Calu3 (cell line): ENCODE measurements around the gene SIGLECL1. TPM values are rescaled to one million over a fixed set of nuclear protein-coding genes. Genes with fewer than 3 reads are reported as not detected.

Source experiments
- Bru-seq: library from RNA; stranded (reverse); fragments of 400-500 nt; gene quantifications from one replicate; lab custom pipeline; 2021; lab: Mats Ljungman, UMichigan
- BruChase-seq, 2 experiments: library from RNA; stranded (reverse); fragments of 400-500 nt; gene quantifications; one replicate each; lab custom pipeline; 2021; lab: Mats Ljungman, UMichigan
- BruUV-seq: library from RNA; stranded (reverse); fragments of 400-500 nt; replicated peaks from 2 replicates; lab custom pipeline; 2021; lab: Mats Ljungman, UMichigan
- CTCF ChIA-PET: fragments of 300-600 bp; sonication (Branson Sonifier 250); formaldehyde crosslinking; loops from one replicate; lab custom pipeline; 2022; ENCODE audit warnings: antibody characterized with exemption; lab: Charles Lee
- DNase-seq: peaks from one replicate; pipeline ENCODE4 v3.0.0; 2022
- H3K27ac Mint-ChIP-seq: one replicate; pipeline ENCODE4 v1.8.0; 2022; ENCODE audit warnings: mixed read lengths; ENCODE audit not compliant: unreplicated experiment
- H3K27me3 Mint-ChIP-seq: one replicate; pipeline ENCODE4 v1.8.0; 2022; ENCODE audit warnings: mixed read lengths; ENCODE audit not compliant: unreplicated experiment
- H3K36me3 Mint-ChIP-seq: one replicate; pipeline ENCODE4 v1.8.0; 2022; ENCODE audit warnings: mild to moderate bottlenecking, moderate library complexity, mixed read lengths; ENCODE audit not compliant: insufficient read depth, unreplicated experiment
- H3K4me1 Mint-ChIP-seq: one replicate; pipeline ENCODE4 v1.8.0; 2022; ENCODE audit warnings: mild to moderate bottlenecking, low read depth, mixed read lengths; ENCODE audit not compliant: unreplicated experiment
- H3K4me3 Mint-ChIP-seq: one replicate; pipeline ENCODE4 v1.8.0; 2022; ENCODE audit warnings: mild to moderate bottlenecking, low read depth, moderate library complexity, mixed read lengths; ENCODE audit not compliant: unreplicated experiment
- H3K9me3 Mint-ChIP-seq: one replicate; pipeline ENCODE4 v1.8.0; 2022; ENCODE audit warnings: low read depth, mixed read lengths; ENCODE audit not compliant: unreplicated experiment
- CTCF ChIP-seq: fragments of 200-600 bp; IDR thresholded peaks from one replicate; pipeline ENCODE4 v1.8.0; 2022; ENCODE audit warnings: antibody characterized with exemption; ENCODE audit not compliant: unreplicated experiment
- intact Hi-C: fragments of 100-400 bp; cut with micrococcal nuclease; formaldehyde crosslinking; loops from one replicate; pipeline ENCODE4 v1.10.0; 2022; ENCODE audit not compliant: unreplicated experiment
- long read RNA-seq: library from polyadenylated mRNA; stranded (forward); transcript quantifications from one replicate; pipeline ENCODE4 v2.0.0, GENCODE V29; 2022
- total RNA-seq: library from RNA; stranded (reverse); gene quantifications from 2 replicates; pipeline ENCODE4 v1.2.3, GENCODE V29; 2022

SIGLECL1 gene
- total RNA-seq, result not detected in 2 replicates
- percentile 7 among the genes with signal in this experiment for Bru-seq, nascent RNA
- percentile 7 among the genes with signal in this experiment for BruChase-seq, experiment 1, labeled RNA remaining after a 6-hour chase
- BruChase-seq, experiment 2, labeled RNA remaining after a 2-hour chase, result not detected
- long read RNA-seq, result 0 reads

GRCh38 chr19:51250786-51251467, at the start of gene SIGLECL1:
TSS of gene SIGLECL1 (plus strand) at chr19:51251080. CDS start at chr19:51264073, 12,993 bp downstream.
- H3K36me3 Mint-ChIP-seq, result no peaks in the 10 kb centered on the region
- peaks cover 3% of the 10 kb centered on the region for H3K9me3 Mint-ChIP-seq
- peaks cover 28% of the 10 kb centered on the region for H3K4me1 Mint-ChIP-seq
- intact Hi-C loops, result no loop called here
- no peak within 1 kb of the TSS for H3K4me3 Mint-ChIP-seq
- no TSS peak for BruUV-seq
- CTCF ChIA-PET, result interaction anchor here (0.6 kb wide), 1 partner anchor 22 kb away, joined by 6 read pairs; no protein-coding TSS in a partner anchor
- no peak for DNase-seq
- peak within 1 kb of the TSS; percentile 66 for H3K27ac Mint-ChIP-seq
- H3K27me3 Mint-ChIP-seq, result no peaks in the 10 kb centered on the region
- TF ChIP-seq CTCF, result no peak

GRCh38 chr19:51201712-51202111, 49.2 kb upstream of the SIGLECL1 start:
- Mint-ChIP-seq H3K27ac (no peak overlapping the region), H3K4me1 (no peaks in the 10 kb centered on the region), H3K9me3 (no peaks in the 10 kb centered on the region), H3K27me3 (peaks cover 88% of the 10 kb centered on the region), H3K4me3 (no peak overlapping the region), H3K36me3 (no peaks in the 10 kb centered on the region)
- no peak for DNase-seq
- no peak for TF ChIP-seq CTCF
- CTCF ChIA-PET, result no interaction called here
- no TSS peak for BruUV-seq
- intact Hi-C loops, result no loop called here

GRCh38 chr19:51203916-51204315, 47.0 kb upstream of the SIGLECL1 start:
- no peak for DNase-seq
- CTCF ChIA-PET, result no interaction called here
- Mint-ChIP-seq H3K27ac (no peak overlapping the region), H3K4me1 (no peaks in the 10 kb centered on the region), H3K27me3 (peaks cover 93% of the 10 kb centered on the region), H3K36me3 (no peaks in the 10 kb centered on the region), H3K9me3 (no peaks in the 10 kb centered on the region), H3K4me3 (no peak overlapping the region)
- intact Hi-C loops, result no loop called here
- no peak for TF ChIP-seq CTCF
- BruUV-seq, result no TSS peak

- H3K27ac Mint-ChIP-seq, result no peak overlapping the region
- no peaks in the 10 kb centered on the region for H3K9me3 Mint-ChIP-seq
- H3K27me3 Mint-ChIP-seq, result peaks cover 92% of the 10 kb centered on the region
- CTCF ChIA-PET, result no interaction called here
- no peaks in the 10 kb centered on the region for H3K4me1 Mint-ChIP-seq
- no peaks in the 10 kb centered on the region for H3K36me3 Mint-ChIP-seq
- no peak overlapping the region for H3K4me3 Mint-ChIP-seq
- no peak for DNase-seq
- no TSS peak for BruUV-seq
- intact Hi-C loops, result no loop called here
- TF ChIP-seq CTCF, result no peak
Measured at GRCh38 chr19:51204321-51204720, 46.6 kb upstream of the SIGLECL1 start.
